ENCODE data around the gene DMD. TPM values are rescaled to one million over a fixed set of nuclear protein-coding genes. Genes with fewer than 3 reads are reported as not detected.
"Not testable (repeated sequence)": the region's sequence is repeated elsewhere in the genome, so short reads cannot be mapped to it uniquely, and the experiment has no call there.

Gene DMD
- total RNA-seq, 1 donor from 2014 or later: 32.2 TPM

DNA sequence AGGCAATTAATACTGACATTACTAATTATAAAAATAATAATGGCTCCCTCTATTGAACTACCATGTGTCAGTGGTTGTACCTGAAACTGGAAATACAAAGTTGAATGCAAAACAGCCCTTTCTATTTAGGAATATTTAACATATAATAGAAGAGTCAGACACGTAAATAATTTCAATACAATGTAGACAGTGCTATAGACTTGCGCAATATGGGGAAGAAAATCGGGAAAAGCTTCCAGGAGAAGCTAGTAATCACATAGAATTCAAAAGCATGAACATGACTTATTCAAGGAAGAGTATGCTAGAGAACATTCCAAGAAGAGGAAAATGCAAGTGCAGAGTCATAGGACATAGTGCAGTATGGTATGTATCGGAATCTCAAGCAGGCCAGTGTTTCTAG, 1730.7 kb downstream of the DMD start:
- ATAC-seq (no peak), DNase-seq (ENCODE audit: low spot score) (no peak)

DNA sequence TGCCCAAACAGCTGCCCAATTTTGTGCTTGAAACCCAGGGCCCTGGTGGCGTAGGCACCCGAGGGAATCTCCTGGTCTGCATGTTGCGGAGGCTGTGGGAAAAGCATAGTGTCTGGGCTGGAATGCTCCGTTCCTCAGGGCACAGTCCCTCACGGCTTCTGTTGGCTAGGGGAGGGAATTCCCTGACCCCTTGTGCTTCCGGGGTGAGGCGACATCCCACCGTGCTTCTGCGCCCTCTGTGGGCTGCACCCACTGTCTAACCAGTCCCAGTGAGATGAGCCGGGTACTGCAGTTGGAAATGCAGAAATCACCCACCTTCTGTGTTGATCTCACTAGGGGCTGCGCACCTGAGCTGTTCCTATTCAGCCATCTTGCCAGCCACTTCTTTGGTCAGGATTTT, 1740.1 kb downstream of the DMD start:
- DNase-seq (ENCODE audit: low spot score) (no peak), ATAC-seq (no peak)

DNA sequence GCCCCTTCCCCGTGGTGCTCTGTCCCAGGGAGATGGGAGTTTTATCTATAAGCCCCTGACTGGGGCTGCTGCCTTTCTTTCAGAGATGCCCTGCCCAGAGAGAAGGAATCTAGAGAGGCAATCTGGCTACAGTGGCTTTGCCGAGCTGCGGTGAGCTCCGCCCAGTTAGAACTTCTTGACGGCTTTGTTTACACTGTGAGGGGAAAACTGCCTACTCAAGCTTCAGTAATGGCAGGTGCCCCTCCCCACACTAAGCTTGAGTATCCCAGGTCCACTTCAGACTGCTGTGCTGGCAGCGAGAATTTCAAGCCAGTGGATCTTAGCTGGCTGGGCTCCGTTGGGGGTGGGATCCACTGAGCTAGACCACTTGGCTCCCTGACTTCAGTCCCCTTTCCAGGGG, 1740.6 kb downstream of the DMD start:
- ATAC-seq; DNase-seq (ENCODE audit: low spot score): not testable (repeated sequence)

DNA sequence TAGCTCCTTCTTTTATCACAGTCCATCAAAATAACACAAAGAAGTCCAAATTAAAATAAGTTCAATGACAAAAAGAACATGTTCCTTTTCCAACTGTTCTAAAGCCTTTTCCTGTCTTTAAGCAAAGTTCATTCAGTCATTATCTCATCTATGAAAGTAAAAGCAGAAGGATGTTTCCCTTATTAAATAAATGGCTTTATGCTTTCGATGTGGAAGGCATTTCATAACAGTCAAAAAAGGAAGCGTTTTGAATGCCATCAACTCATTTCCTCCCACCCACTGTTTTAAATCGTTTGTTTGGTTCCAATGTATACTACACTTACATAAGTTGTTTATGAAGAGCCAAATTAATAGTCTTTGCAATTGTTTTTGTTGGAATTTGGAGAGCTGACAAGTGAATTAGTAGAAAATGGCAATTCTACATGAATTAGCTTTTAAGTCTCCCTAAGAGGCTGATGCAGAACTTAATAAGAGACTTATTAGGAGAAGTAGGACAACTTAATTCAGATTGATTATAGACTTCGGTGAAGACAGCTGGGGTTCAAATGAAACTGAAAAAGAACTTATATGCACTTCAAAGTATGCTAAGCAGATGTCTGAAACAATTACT, 1746.9 kb downstream of the DMD start:
- ATAC-seq (no peak), DNase-seq (ENCODE audit: low spot score) (no peak)

DNA sequence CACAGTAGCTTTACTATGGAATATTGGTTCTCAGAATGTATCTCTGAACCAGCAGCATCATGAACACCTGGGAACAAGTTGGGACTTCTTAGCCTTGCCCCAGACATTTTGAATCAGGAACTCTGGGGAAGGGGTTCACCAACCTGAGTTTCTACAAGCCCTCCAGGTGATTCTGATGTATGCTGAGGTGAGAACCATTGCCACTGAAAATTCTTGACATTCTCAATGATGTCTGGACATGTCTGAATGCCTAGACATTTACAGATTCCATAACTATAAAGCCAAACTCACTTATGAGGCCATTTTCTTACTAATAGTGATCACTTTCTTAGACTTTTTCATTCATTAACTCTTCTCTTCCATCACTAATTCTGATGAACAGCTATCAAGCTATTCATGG, 1750.1 kb downstream of the DMD start:
- no peak for ATAC-seq
- DNase-seq (ENCODE audit: low spot score): no peak

DNA sequence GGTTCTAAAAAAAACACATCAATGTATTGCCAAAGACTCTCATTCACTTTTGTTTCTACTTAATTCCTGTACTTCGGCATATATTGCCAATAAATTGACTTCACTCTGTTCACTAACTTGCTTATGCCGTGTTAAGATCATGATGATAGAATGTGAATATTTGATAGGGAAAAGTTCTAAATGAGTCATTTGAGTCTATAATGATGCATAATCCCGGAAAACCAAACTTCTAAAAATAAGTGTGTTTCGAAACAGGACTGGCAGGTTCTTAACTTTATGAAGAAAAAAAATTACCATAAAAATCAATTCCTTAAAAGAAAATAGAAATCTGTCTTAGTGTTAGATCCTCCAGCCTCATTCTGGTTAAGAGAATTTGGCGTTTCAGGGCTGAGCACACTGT, 1752.0 kb downstream of the DMD start:
- ATAC-seq: no peak
- DNase-seq (ENCODE audit: low spot score): no peak

DNA sequence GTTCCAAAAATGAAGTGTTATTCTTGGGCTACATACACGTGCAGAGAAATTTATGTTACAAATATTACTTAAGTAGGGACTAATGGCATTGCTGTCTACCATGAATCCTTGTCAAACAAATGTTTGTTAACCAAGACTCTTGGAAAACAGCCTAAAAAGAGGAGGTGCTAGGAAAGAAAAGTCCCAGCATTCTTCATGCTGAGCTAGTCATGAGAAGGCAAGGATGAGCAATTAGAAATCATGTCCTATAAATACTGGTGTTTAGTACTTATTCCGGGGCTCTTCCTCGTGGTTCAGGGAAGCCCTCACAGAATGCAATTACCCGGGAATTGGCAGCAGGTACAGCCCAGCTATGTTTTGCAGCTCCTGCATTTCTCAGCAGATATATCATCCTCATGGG, 1761.4 kb downstream of the DMD start:
- ATAC-seq (no peak), DNase-seq (ENCODE audit: low spot score) (no peak)

DNA sequence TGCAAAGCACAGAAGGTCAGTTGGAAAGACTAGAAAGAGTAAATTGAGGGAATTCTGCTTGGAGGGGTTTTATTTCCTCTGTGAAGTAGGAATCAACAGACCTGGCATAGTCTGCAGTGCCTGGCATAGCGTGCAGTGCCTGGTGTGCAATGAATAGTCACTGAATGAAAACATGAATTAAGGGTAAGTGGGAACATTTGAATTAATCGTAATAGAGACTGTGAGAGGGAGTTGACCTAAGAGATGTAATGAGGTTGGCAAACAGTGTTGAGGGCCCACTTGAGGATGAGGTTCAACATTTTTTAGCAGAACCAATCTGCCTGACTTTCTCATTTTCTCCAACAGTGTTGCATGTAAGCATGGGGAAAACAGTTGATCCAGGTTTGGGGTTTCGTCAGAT, 1762.3 kb downstream of the DMD start:
- ATAC-seq: no peak

DNA sequence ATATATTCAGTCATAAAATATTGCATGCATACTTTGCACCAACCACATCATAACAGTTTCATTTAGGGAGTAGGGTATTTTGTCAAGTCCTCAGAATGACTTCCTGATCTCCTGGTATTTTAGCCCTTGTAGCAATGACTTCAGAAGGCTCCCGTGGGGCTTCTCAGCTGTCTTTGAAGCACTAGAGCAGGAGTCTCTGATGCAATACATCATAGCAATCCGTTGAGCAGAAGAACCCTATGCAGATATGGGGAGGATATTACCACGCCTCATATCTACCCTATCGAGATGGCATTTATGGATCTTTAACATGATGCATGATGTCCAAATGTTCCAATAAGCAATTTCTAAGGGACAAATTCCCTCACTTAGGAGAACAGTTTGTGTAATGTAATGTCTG, 1765.8 kb downstream of the DMD start:
- DNase-seq (ENCODE audit: low spot score) (no peak), ATAC-seq (no peak)

More for the DNA sequence above, 1762.3 kb downstream of the DMD start:
- DNase-seq (ENCODE audit: low spot score): no peak

DNA sequence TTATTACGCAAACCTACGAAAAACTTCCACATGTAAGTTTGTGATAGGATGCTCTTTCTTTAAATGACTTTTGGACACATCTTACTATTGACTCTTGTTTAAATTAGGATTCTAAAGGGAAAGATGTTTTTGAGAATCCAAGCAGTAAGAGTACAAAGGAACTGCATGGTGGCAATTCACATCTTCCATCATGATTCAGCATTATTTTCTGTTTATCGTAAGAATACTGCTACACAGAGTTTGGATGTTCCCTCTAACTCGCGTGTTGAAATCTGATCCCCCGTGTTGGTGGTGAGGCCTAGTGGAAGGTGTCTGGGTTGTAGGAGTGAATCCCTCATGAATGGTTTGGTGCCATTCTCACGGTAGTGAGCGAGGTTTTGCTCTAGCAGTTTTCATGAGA, 1767.7 kb downstream of the DMD start:
- DNase-seq (ENCODE audit: low spot score): no peak
- ATAC-seq: no peak

DNA sequence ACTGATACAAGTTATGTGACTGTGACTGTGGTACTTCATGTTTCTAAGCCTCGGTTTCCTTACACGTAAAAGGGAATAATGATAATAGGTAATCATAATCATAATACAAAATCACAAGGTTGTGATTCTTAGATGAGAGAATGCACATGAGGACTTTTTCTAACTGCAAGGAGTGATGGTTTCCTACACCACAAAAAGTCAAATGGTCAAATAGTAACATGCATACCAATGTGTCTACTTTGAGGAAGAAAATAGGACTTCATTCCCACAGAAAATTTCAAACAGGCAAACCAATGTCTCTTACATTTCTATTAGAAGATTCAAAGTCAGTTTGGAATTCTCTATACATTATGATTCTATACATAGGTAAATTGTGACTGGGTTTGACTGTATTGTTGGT, 1770.8 kb downstream of the DMD start:
- no peak for DNase-seq (ENCODE audit: low spot score)
- no peak for ATAC-seq

DNA sequence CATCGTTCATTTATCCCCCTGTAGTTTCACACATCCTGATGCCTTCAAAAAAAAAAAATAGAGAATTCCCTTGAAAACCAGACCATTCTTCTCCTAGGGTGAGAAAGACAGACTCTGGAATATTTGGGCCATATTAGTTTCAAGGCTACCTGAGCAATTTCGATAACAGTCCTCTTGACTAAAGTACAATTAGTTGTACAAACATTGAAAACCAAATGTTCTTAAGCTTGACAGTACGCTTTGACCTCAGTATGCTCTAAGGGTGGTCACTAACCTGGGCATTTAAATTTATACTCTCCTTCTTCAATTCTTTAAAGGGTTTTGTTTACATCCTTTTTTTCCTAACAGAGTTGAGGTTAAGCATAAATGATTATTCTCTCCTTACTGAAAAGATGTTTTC, 1774.9 kb downstream of the DMD start:
- no peak for DNase-seq (ENCODE audit: low spot score)

DNA sequence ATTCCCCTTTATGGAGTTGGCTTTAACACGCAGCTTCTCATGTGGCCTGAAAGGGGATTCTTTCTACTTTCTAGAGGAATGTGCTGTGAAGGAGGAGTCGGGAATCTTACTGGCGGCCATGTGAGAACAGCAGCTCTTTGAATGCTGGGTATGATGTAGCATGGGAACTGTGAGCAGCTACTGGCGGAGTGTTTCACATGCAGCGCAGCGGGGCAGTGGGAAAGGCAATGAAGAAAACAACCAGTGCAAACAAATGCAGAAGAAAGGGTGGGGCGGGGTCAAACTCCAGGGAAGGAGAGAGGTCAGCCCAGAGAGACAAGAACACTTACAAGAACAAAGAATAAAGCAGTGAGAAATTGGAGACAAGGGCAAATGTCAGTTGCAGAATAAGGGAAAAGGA, 1775.8 kb downstream of the DMD start:
- no peak for ATAC-seq

More for the DNA sequence above, 1774.9 kb downstream of the DMD start:
- peak; percentile 39 for ATAC-seq

DNA sequence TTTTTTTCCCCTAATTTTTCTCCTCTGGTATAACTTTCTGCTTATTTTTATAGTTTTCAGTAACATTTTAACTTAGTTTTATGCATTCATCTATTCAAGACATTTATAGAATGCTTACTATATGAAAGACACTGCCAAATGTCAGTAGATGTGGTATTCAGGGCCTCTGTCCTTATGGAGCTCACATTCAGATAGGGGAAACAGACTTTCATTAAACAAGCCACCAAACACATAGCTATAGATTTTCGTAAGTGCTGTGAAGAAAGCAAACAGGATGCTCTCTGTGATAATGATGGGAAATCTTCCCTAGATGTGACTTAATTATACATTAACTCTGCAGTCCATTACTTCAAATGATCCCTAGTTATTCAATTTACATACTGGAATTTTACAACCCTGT, 1777.5 kb downstream of the DMD start:
- ATAC-seq (no peak), DNase-seq (ENCODE audit: low spot score) (no peak)

More for the DNA sequence above, 1775.8 kb downstream of the DMD start:
- no peak for DNase-seq (ENCODE audit: low spot score)

DNA sequence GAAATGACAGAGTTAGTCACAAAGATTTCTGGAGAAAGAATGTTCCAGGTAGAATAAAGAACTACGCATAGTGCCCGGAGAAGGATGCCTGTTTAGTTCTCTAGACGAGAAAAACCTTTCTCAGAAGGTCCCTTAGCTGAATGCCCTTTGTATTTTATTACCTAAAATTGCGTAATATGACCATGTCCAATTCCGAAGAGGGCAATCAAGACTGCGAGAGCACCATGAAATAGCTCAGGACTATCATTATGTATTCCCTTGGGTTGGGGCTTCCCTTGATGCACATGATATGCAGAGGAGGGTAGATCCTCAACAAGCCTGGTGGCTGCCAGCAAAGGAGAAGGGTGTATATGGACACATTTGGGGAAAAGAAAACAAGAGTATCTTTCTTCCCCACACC, 1781.4 kb downstream of the DMD start:
- DNase-seq (ENCODE audit: low spot score) (no peak), ATAC-seq (no peak)

DNA sequence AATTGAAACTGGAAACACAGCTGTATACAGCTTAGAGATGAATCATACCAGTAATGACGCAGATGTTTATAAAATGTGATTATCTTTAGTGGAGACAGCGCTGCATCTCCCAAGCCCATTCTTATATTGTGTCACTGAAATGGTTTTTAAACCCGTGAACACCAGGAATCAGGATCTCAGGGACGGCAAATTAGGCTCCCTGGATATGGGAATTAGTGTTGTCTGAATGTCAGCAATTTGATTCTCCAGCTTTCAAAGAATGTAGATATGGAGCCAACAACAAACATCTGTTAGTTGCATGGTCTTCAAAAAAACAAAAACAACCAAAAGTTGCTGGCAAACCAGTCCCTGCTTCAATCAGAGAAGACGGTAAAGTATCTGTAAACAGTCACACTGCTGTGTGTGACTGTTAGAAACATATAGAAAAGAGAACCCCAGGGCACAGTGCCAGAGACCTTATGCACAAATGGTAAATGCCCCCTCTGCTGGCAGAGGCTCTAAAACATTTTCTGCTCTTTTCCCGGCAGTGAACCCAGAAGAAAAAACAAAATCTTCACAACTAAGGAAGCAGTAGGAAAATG, 1787.7 kb downstream of the DMD start:
- peak; percentile 40 for DNase-seq (ENCODE audit: low spot score)
- ATAC-seq: peak; percentile 35

DNA sequence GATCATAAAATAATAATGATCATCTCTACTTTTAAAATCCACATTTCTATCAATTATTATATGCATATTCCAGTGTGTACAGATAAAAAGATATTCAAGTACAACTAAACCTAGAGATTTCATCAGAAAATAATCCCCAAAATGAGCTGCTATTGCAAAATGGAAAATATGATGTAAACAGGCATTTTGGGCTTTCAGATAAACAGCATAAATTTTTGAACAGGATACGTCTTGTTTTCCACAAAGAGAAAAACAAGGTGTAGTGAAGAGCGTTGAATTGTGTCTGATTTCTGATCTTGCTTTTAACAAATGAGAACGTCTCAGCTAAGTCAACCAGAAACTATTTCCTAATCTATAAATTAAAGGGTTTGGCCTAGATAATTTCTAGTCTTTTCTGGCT, 1789.9 kb downstream of the DMD start:
- no peak for DNase-seq (ENCODE audit: low spot score)
- no peak for ATAC-seq

DNA sequence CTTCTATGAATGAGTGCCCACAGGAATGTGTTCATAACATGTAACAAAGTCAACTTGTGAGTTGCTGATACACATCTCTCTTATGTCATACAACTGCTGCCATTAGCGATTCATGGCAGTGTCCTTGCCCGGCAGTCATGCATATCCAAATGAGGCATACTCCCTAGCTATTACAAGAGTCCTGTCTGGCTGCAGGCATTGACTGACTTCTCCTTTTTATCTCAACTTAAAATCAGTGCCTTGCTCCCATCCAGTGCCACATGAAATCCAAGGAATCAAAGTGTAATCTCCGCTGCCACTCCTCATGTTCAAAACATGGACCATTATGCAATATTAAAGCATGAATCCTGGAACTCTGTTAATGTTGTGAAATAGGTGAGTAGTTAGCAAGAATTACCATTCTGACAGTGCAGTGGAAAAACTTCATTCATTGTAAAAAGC, 1790.6 kb downstream of the DMD start:
- no peak for DNase-seq (ENCODE audit: low spot score)
- ATAC-seq: peak; percentile 70

DNA sequence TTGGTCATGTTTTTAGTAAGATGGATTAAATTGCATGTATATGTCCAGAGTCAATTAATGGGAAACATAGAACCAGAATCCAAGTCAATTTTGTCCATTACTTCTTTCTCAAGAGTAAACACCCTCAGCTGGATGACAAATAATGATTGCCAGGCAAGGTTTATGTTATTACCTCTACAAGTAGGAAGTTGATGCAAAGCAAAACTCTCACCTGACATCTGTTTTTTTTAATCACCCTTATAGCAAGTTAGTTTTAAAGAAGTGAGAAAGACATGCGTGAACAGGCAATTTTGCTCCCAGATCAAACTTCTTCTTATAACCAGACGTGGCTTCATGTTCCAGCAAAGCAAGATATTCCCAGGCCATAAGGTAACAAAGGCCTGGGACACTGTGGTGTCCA, 1791.0 kb downstream of the DMD start:
- no peak for ATAC-seq
- no peak for DNase-seq (ENCODE audit: low spot score)

DNA sequence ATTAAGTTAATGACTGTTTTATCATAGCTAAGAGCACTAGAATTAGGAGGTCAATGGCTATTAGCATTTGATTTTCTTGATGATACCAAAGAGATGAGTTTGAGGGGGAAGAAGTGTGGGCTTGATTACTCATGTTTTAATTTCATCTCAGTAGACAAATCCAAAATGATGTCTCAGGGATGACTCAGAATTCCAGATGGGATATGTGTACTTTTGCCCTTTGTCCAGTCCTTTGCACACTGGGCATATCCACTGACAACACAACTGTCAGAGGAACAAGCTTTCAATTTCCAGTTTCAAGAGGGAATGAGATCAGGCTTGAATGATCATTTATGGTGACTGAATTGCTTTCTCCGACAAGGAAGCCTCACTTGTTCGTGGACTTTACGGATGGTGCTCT, 1814.2 kb downstream of the DMD start:
- ATAC-seq: peak; percentile 61
- DNase-seq (ENCODE audit: low spot score): no peak

DNA sequence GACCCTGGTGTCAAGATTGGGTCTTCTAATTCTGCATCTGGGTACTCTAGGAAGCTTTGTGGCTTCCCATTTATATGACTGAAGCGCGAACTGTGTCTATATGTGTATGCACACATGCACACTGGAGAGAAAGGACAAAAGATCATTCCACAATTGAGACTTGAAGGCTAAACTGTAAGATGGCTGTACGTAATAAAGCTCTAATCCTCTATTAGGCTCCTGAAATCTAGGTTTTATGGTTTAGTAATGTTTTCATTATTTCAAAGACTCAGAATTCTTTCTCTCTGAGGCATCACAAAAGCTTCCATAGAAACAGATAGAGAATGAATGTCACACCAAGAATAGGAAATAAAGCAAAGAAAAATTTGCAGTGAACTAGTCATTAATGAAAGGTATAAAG, 1818.8 kb downstream of the DMD start:
- DNase-seq (ENCODE audit: low spot score) (no peak), ATAC-seq (no peak)

DNA sequence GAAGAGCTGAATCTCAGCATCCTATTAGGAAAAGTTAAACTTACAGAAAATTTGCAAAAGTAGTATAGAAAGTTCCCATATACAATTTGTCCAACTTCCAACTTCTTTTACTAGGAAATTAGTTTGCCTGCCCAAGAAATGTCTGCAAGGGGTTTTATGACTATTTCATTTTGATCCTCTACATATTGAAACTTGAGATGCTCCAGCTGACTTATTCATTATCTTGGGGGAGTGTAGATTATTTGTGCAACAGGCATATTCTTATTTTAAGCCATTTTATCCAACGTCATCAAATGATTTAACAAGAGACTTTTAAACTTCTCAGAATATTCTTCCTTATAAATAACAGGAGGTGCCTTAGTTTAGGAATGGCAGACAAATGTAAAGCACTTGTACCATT, 1822.4 kb downstream of the DMD start:
- no peak for ATAC-seq
- DNase-seq (ENCODE audit: low spot score): no peak

DNA sequence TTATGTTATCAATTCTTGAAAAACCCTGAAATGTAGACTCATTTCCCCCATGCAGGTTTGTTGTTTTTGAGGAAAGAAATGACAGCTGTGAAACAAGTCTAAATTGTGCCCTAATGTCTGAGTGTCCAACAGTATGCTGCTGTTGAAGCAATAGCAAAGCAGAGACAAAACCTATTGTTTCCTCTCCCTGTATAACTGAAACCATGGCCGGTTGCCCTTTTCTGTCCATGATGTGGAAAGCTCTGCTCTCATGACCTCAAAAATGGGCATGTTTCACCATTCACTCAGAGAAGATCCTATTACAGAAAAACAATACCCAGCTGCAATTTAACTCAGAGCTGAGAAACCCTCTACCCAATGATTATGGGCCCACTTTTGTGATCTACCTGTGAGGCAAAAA, 1826.9 kb downstream of the DMD start:
- ATAC-seq (no peak), DNase-seq (ENCODE audit: low spot score) (no peak)

All from left lobe of liver (tissue), 2 donors.